Kidney capillary endothelial cell (primary cell): Measurements from ENCODE around the gene RPL23.
A peak's percentile ranks its signal among the peaks of the same experiment; 100 is the strongest.

Source experiments
- DNase-seq: peaks from one replicate; pipeline ENCODE4 v3.0.0-alpha.2; 2018; ENCODE audit warnings: low spot score

RPL23 gene

DNA sequence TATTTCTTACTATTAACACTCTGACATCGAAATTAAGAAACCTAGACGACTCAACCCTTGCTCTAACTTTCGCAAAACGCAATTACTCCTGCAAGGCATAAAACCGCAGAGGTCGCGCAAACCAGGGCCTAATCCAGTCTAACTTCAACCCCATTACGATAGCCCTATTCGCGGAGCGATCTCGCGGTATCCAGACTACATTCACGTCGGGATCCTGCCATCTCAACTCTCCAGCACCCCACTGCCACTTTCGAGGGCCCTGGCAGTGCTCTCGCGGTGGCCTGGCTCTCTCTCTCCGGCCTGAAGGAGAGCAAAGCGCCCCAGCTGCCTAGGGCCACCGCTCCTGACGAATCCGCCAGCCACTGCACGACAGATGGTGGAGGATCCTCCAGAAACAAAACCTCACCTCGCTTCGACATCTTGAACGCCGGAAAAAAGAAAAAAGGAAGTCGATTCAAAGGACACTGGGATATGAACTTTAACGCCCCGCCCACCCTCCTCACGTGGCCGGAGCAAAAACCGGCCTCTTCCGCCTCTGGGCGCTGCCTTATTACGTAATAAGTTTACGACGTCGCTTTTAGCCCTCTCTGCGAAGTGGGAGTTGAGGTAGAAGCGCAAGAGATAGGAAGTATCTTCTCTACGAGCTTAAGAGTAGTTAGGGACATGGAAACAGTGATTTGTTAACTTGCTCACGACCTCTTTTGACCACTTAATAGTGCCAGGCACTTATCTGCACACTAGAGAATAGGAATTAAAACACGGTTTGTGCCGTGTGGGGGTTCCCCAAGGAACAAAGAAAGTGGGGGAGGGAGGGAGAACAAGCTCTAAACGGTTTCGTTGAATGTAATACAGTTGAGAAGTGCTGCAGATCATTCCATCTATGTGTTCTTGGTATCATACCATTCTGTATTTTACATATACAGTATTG is at the start of gene RPL23:
Gene RPL23, minus strand, starts transcription at position 430 of the 928 bp plus-strand sequence. Its CDS starts 11 bp downstream, at position 419.
- peak; percentile 96 for DNase-seq

DNA sequence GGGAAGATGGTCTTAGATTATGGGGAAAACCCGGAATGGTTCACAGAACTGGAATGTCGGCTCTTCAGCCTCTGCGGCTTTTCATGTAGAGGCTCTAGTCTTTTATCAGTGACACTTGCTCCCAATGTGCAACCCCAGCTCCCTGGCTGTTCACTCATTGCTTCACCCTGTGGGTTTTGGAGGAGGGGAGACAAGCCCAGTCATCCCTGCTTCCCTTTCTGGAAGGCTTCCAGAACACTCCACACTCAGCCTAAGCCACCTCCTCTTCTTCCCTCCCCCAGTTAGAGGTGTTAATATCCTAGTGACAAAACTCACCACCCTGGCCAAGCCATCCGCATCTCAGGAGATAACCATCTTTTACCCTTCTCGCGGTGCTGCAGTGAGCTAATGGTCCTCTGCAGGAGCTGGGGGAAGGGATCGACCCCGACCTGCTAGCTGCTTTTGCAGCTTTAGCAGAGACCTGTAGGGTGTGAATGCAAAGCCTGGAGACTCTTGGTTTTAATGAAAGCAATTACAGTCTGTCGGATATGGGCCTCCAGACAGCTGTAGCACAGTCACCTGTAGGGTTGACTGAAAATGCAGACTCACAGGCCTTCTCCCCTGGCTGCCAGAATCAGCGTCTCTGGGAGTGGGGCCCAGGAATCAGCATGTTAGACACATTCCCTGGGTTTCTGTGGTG is 47.6 kb upstream of the RPL23 start:
- DNase-seq = peak; percentile 78

DNA sequence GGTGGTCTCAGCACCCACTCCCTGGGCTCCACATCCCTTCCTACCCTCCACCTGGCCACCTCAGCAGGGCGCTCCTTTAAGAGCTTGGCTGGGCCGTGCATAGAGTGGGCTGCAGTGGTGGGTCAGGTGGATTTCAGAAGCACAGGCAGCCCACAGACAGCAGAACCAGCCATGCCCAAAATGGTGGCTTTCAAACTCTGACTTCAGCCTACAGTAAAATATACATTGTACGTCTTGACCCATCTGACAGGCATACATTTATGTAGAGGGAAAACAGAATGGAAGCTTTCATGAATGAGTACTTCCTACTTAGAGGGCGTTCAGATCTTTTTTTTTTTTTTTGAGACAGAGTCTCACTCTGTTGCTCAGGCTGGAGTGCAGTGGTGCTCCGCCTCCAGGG is 45.9 kb upstream of the RPL23 start:
- no peak for DNase-seq

DNA sequence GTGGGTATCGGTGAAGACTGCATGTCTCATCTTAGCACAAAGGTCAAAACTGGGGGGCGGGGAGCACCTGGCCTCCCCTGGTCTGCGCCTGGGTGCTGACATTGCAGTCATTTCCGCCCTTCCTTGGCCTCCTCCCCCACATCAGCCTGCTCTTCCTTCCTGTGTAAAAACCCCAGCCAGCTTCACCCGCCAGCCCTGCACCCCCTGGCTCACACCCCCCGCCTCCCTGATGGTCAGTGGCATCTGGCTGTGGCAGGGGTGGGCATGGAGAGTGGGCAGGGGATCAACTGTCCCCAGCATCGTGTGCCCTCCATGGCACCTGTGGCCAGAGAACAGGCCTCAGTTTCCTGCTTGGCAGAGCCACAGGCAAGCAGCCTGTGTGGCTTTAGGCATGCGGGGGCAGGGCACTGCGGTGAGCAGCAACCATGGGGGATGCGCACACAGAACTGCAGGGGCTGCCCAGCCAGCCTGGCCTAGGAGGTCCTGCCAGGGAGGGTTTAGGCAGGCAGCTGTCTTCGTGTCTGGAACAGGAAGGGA is 45.4 kb upstream of the RPL23 start:
- peak; percentile 85 for DNase-seq

DNA sequence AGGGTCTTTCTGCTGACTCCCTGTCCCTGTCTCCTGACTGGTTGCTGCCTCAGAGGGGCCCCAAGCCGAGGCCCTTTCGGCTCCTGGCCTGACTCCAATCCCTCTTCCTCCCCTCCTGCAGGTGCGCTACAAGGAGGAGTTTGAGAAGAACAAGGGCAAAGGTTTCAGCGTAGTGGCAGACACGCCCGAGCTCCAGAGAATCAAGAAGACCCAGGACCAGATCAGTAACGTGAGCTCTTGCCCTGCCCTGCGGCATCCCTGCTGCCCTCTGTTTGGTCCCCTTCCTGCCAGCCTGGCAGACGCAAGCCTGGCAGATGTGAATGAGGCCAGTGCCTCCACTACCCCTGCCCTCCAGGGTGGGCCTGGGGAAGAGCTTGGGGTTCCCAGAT is 44.8 kb upstream of the RPL23 start:
- no peak for DNase-seq

DNA sequence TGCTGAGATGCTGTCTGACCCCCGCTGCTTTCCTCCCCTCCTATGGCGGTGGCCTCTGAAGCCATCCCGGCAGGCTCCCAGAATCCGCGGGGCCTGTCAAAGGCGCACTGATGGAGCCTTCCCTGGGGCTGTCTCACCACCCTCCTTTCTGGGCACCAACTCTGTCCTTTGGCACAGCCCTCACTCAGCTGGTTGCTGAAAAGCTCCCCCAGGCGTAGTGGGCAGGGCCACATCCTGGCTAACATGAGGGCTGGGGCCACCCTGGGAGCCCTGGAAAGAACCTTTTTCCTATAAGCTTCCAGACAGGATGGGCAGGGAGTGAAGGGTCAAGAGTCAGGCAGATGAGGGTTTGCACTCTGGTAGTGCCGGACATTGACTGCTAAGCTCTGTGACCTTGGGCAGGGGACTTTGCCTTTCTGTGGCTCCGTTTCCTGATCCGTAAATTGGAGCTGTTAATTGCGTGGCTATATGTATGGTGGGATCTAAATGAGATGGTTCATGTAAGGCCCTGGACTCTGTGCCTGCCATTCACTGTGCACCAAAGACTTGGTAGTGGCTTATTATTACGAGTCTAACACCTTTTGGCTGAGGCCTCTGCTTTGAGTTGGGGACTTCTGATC is 44.3 kb upstream of the RPL23 start:
- no peak for DNase-seq

DNA sequence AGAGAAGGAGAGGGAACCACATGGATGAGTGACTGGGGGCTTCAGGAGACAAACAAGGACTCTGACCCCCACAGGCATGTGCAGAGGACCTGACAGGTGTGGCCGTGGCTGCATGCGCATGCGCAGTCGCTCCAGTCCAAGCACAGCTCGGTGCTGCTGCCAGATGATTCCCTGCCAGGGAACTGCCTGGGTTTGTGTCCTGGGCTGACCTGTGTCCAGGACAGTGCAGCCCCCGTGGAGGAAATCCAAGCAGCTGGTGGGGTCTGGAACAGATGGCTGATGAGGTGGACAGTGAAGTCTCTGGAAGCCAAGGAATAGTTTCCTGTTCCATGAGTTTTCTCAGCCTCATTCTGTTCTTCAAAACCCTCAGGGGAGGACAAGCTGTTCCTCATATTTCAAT is 43.7 kb upstream of the RPL23 start:
- no peak for DNase-seq

DNA sequence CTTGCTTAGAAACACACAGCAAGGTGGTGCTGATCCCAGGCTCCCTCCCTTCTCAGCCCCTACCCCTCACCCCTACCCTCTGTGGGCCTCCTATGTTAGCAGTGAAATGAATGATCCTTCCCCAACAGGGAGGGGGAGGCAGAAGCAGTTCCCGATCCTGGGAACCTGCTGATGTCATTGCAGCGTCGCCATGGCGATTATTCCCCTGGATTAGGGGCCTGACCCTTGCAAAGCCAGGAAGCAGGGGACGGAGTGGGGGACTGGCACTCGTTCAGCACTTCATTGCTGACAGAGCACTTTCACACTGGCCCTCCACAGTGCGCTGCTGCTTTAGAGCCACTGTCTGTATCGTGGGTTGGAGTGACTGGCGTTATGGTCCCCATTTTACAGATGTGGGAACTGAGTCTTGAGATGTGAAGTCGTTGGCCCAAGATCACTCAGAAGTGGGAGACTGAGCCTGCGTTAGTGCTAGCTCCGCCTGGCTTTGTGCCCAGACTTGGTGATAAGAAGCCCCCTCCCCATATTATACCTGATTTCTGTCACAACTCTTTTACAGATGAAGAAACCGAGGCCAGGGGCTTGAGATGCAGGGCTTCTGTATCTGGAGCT is 42.9 kb upstream of the RPL23 start:
- no peak for DNase-seq

DNA sequence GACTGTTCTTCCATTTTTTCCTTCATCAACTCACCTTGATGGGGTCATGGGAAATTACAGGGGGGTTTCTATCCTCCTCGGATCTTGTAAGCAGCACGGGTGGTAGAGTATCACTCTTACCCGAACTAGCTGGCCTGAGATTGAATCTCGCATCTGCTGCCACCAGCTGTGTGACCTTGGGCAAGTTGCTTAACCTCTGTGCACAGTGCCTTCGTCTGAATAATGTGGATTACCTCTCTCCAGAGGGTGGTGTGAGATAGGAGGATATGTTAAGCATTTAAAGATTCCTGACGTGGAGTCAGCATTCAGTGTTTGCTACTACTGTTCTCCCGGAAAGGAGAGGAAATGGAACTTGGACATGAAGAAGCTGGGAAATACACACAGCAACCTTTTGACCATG is 40.8 kb upstream of the RPL23 start:
- DNase-seq = no peak

DNA sequence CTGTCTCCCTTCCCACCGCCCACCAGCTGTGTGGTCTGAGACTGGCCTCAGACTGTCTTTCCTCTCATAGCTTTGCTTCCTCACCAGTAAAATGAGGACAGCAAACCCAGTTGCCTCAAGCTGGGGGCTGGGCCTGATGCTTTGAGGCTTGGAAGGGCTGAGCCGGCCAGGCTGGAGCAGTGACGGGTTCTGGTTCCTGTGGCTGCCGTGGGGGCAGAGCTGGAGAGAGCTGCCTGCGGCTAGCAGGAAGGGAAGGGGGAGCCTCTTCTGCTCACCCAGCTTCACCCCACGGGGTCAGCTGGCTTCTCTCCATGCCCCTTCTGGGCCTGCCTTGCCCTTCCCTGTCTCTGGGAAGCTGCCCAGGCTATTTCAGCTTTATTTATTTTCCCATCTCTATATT is 40.1 kb upstream of the RPL23 start:
- DNase-seq = peak; percentile 21

DNA sequence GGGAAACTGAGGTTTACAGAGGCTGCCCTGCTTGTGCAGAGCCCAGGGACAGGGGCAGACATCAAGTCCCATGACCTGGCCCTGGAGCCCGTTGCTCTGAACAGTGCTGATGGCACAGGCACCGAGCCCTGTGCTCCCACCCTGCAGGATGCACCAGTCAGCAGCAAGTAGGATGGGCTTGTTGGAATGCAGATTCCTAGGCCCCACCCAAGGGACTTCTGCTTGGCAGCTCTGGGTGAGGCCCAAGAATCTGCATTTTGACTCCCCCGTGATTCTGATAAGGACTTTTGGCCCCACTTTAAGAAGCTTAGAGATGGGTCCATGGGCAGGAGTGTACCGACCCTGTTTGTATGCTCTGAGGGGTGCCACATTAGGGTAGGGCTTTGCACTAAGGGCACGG is 39.6 kb upstream of the RPL23 start:
- DNase-seq = no peak

DNA sequence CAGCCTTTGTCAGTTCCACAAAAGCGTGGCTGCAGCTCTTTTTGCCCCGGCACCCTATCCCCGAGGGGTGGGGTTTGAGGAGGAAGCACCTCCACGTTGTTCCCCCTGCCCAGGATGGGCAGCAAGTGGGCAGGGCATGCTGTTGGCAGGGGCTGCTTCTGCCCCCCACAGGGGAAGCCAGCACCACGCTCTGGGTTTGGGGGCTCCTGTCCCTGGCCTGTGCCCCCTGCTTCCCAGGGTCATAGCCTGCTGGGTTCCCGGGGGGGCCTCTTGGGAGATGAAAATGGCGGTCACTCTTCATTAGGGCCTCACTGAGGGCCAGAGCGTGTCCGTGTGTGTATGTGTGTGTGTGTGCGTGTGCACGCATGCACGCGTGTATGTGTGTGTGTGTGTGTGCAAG is 39.1 kb upstream of the RPL23 start:
- DNase-seq = no peak

DNA sequence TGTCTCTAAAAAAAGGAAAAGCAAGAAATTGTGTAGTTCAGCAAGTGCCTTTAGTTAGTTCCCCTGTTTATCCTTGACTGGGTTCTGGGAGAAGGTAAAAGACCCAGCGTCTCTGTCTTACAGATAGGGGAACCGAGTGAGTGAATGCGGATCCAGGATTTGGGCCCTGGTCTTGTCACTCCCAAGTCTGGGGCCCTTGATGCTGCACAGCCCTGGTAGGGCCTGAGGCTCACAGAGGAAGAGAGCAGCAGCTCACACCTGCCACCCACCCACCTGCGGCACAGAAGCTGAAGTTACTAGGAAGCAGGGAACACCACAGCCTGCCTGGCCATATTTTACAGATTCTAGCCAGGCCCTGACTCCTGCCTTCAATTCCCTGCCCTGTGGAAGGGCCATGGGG is 38.6 kb upstream of the RPL23 start:
- DNase-seq = no peak

DNA sequence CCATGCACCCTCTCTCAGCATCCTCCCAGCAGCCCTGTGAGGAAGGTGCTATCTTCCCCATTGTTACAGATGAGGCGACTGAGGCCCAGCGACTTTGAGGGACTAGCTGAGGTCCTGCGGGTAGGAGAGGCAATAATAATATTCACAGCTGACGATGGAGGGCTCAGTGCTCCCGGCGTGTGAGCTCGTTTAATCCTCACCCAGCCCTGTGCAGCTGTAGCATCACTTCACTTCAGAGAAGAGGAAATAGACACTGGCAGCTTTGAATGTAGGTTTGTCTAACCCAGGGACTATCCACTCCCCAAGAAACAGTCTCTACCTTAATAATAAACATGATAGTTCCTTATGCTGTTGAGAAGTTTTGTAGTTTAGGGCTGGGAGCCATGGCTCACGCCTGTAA is 37.9 kb upstream of the RPL23 start:
- DNase-seq = no peak

DNA sequence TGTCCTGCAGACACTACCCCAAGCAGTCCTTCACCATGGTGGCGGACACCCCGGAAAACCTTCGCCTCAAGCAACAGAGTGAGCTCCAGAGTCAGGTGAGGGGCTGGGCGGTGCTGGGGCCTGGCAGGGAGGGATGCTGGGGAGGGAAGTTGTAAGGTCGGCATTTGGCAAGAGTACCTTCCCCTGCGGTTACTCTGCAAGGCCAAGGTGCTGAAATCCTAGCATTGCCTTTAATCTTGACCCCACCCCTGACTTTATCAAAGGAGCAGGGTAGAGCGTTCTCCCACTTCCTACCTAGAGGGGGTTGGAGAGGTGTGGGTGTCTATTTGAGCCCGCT is 36.9 kb upstream of the RPL23 start:
- no peak for DNase-seq

DNA sequence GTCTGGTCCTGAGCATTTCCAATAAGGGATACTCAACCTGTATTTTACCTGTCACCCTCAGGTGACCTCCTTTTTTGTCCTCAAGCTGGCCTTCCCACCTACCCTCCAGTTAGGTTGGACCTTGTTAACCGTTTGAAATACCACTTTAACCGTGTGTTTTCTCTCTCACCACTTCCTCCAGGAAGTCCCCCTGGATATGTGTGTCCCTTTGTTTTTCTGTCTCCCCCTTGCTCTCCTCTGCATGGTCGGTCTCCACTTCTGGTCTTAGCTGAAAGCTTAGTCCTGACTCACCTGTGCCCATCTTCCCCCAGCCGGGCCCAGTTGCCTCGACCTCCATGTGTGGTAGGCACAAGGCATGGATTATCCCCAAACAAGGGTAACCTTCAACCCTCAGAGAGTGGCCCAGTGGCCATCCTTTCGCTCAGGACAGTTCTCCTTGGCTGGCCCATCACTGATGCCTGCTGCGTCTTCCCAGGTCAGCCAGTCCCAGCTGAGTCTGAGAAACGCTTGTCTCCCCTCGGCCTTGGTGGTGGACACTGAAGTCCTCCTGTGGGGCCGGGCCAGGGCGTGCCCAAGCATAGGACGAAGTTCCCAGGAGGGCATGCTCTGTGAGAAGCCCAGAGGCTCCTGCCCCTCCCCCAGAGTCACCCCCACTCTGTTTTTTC is 36.4 kb upstream of the RPL23 start:
- DNase-seq = no peak

DNA sequence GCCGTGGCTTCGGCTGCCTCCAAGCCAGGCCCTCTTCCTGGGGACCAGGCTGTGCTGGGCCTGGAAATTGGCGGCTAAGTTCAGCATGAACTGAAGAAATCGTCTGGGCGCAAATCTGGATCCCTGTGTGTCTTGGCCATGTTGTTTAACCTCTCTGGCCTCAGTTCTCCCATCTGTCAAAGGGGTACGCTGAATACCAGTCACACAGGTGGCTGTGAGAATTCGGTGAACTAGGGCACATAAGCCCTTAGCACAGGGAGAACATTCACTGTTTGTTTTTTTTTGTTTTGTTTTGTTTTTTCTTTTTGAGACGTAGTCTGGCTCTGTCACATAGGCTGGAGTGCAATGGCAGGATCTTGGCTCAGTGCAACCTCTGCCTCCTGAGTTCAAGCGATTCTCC is 35.3 kb upstream of the RPL23 start:
- no peak for DNase-seq

DNA sequence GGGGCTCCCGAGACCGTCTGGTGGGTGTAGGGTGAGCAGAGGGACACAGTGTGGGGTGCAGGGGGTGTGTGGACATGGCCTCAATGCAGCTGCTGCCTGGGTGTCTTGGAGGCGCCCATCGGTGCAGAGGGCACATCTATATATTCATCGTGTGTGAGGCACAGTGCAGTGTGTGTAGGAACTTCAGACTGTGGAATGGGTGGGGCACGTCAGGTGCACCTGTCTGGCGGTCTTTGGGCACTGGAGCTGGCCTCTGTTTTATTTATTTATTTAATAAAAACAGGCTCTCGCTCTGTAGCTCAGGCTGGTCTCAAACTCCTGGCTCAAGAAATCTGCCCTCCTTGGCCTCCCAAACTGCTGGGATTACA is 33.1 kb upstream of the RPL23 start:
- no peak for DNase-seq

DNA sequence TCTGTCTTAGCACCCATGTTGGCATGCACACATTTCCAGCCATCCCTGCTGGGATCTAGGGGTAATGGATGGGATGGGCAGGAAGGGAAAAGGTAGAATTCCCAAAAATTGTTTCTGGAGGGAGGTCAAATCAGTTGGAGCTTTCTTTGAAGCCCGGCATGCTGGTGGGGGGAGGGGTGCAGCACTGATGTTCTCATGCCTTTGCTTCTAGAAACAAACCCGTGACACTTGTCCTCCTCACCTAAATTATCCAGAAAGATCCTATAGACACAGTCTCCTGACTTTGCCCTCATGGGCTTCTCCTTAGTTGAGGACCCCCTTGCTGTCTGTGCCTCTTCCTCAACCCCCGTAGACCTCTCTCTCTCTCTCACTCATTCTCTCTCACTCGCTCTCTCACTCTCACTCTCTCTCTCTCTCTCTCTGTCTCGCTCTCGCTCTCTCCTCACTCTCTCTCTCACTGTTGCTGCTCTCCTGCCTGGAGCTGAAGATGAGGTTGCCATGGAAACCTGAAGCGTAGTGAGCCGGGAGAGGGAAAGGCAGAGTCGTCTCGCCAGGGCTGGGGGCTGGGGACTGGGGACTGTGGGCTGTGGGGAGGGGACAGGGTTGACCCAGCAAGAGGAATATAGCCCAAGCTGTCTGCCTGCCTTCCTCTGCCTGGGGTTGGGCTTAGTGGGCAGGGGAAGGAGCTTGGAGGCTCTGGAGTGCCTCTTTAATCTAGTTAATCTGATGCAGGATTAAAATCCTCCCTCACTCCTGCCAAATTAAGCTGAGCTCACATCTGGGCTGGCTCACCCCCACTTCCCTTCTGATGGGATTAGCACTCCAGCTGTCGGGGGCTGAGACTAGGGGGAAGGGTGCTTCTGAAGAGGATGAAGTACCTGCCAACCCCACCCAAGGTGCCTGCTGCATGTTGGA is 32.5 kb upstream of the RPL23 start:
- DNase-seq = no peak

DNA sequence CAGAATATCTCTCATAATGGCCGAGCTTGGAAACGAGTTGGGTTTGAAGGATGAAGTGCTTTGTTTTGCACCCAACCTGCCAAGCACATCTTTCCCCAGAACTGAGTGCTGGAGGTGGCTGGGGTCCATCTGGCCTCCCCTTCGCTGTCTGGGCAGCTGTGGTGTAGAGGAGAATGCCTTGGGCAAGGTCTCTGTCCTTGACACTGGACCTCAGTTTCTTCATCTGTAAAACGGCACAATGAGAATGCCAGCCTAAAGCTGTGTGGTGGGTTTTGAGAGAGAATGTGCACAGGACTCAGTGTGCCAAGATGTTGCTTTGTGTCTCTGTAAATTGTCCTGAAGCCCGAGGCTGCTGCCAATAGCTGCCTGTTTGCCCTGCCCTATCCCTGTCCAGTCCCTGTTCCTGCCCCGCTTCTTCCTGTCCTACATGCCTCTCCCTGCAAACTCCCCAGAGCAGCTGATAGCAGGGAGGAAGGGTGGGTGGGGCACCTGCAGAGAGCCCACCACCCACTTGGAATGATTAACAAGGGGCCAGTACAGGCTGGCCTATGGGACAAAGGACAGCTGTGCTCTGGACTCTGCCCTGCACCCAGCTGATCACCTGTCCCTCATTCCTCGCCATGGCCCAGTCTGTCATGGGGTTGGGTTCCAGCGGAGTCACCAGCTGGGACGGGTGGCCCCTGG is 31.7 kb upstream of the RPL23 start:
- no peak for DNase-seq
